Measurements from ENCODE around the gene TMEM167A. TPM values are rescaled to one million over a fixed set of nuclear protein-coding genes. Genes with fewer than 3 reads are reported as not detected.

TMEM167A gene
- total and polyA plus RNA-seq, 10 donors = 19.3 to 68.7 (median 51.8) TPM

- Histone ChIP-seq H3K27ac (no peak overlapping the region), H3K27me3 (replicated peaks in 1 of 7) (no peaks in the 10 kb centered on the region), H3K36me3 (peaks cover 0 to 79% (median 11%) of the 10 kb centered on the region in 6 donors), H3K9me3 (no peaks in the 10 kb centered on the region), H3K4me3 (no peak overlapping the region), H3K4me1 (peaks cover 4 to 21% (median 9%) of the 10 kb centered on the region in 6 donors)
- intact Hi-C loops (cut with DNase I; ENCODE audit: low total_unique reads) = no loop called here
- DNase-seq = no peak
- TF ChIP-seq POLR2AphosphoS5 (IDR thresholded peaks at IDR 0.05) = no peak
- no peak for TF ChIP-seq POLR2A (IDR thresholded peaks at IDR 0.05)
- TF ChIP-seq CTCF (IDR thresholded peaks at IDR 0.05 in 8 of 11, conservative IDR thresholded peaks at IDR 0.05 in 3 of 11) = no peak
These were observed 18.5 kb downstream of the TMEM167A start for GRCh38 chr5:83058726-83059125.

GRCh38 chr5:83055166-83055565 lies 22.0 kb downstream of the TMEM167A start:
- intact Hi-C loops (cut with DNase I; ENCODE audit: low total_unique reads) = no loop called here
- no peak overlapping the region for H3K4me3 ChIP-seq
- WGBS, 5 donors = 86 to 97% (median 90%) methylated on average over 2 of the region's 2 CpGs
- no peaks in the 10 kb centered on the region for H3K27me3 ChIP-seq (replicated peaks in 1 of 7)
- TF ChIP-seq POLR2AphosphoS5 (IDR thresholded peaks at IDR 0.05) = no peak
- no peak for TF ChIP-seq POLR2A (IDR thresholded peaks at IDR 0.05)
- no peak for DNase-seq
- peaks cover 4 to 21% (median 9%) of the 10 kb centered on the region in 6 donors for H3K4me1 ChIP-seq
- no peaks in the 10 kb centered on the region for H3K9me3 ChIP-seq
- H3K36me3 ChIP-seq = peaks cover 0 to 86% (median 19%) of the 10 kb centered on the region in 6 donors
- H3K27ac ChIP-seq = no peak overlapping the region

DNA sequence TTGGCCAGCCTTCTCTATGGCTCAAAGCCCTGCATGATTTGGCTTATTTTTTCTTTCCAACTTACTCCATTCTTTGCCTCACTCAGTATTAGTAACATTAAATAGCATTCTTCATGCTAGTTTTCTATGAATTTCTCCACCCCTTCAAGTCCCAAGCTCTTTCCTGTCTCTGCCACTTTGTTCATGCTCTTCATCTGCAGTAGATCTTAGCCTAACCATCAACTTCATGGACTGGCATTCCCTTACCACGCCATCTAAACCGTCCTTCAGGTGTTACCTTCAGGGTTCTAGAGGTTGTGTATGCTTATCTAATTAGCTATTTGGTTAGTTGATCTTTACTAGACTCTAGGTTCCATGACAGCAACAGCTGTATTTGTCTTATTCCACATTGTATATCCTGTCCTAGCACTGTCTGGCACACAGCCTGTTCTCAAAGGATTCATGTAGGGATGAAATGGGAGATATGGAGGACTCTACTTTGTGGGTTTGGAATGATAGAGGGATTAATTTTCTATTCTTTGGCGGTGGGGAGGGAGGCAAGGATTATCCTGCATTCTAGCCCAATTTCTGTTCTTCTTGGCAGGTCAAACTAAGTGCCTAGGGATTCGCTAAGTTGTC lies 26.4 kb downstream of the TMEM167A start:
- WGBS, 5 donors = 80 to 98% (median 98%) methylated on average over 4 of the region's 4 CpGs
- no peak overlapping the region for H3K27ac ChIP-seq
- H3K4me3 ChIP-seq = no peak overlapping the region

GRCh38 chr5:83049370-83049885 lies 27.8 kb downstream of the TMEM167A start:
- intact Hi-C loops (cut with DNase I; ENCODE audit: low total_unique reads) = no loop called here
- DNase-seq = no peak
- WGBS, 5 donors = 88 to 93% (median 91%) methylated on average over 3 of the region's 3 CpGs
- H3K27ac ChIP-seq = no peak overlapping the region
- H3K9me3 ChIP-seq = no peaks in the 10 kb centered on the region
- no peaks in the 10 kb centered on the region for H3K4me1 ChIP-seq
- TF ChIP-seq CTCF (IDR thresholded peaks at IDR 0.05 in 8 of 11, conservative IDR thresholded peaks at IDR 0.05 in 3 of 11) = no peak
- TF ChIP-seq POLR2A (IDR thresholded peaks at IDR 0.05) = no peak
- TF ChIP-seq POLR2AphosphoS5 (IDR thresholded peaks at IDR 0.05) = no peak
- H3K27me3 ChIP-seq (replicated peaks in 1 of 7) = no peaks in the 10 kb centered on the region
- H3K4me3 ChIP-seq = no peak overlapping the region
- peaks cover 0 to 51% (median 15%) of the 10 kb centered on the region in 6 donors for H3K36me3 ChIP-seq

More for the DNA sequence above, 26.4 kb downstream of the TMEM167A start:
- Histone ChIP-seq H3K36me3 (peaks cover 0 to 65% (median 15%) of the 10 kb centered on the region in 6 donors), H3K4me1 (no peaks in the 10 kb centered on the region), H3K27me3 (replicated peaks in 1 of 7) (no peaks in the 10 kb centered on the region), H3K9me3 (no peaks in the 10 kb centered on the region)
- DNase-seq = no peak
- intact Hi-C loops (cut with DNase I; ENCODE audit: low total_unique reads) = no loop called here
- TF ChIP-seq CTCF (IDR thresholded peaks at IDR 0.05 in 8 of 11, conservative IDR thresholded peaks at IDR 0.05 in 3 of 11) (no peak), POLR2A (IDR thresholded peaks at IDR 0.05) (no peak), POLR2AphosphoS5 (IDR thresholded peaks at IDR 0.05) (no peak)

Measured in spleen (tissue), 11 donors.